ENCODE results near the gene DHRS13.
"Not testable (repeated sequence)": the region's sequence is repeated elsewhere in the genome, so short reads cannot be mapped to it uniquely, and the experiment has no call there.

The DHRS13 gene

DNA sequence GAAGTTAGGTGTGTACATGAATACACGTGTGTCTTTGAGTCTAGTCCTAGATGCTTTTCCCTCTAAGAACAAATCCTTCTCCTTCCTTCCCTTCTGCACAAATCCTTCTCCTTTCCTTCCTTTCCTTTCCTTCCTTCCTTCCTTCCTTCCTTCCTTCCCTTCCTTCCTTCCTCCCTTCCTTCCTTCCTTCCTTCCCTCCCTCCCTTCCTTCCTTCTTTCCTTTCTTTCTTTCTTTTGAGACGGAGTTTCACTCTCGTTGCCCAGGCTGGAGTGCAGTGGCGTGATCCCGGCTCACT lies 615 bp upstream of the DHRS13 start:
- not testable (repeated sequence) for DNase-seq (ENCODE audit: low spot score)

DNA sequence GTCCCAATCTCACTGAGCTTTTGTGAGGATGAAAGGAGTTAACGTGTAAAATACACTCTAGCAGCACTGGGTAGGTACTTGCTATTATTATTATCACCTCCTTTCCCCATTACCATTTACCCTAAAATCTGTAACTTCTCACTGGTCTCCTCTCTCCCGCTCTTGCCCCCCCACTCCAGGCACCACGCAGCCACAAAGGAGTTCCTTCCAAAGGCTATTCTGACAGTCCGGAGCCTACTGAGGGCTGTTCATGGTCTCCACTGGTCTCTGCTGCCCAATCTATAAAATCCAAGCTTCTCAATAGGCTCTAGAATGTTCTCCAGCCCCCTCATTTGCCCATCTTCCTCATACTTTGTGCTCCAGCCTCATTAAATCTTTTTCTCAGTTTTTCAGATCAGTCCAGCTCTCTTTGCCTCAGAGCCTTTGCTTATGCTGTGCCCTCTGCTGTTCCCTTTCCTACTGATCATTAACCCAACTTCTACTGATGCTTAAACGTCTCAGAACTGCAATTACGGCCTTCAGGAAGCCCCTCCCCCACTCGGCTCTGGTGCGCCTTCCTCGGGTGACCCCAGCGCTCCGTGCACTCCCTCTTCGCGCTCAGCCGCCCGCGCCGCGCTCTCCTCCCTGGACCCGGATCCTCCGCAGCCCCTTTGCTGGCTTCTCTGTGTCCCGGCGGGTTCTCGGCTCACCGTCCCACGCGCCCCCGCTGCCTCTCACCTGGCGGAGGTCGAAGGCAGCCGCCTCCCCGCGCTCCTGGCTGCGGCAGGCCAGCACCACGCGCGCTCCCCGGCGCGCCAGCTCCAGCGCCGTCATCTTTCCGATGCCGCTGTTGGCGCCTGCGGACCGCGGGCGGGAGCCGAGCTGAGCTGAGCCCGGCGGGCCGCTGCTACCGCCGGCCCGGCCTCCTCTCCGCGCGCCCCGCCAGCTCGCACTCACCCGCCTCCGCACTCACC lies 737 bp downstream of the DHRS13 start:
- peak; percentile 55 for DNase-seq (ENCODE audit: low spot score)

DNA sequence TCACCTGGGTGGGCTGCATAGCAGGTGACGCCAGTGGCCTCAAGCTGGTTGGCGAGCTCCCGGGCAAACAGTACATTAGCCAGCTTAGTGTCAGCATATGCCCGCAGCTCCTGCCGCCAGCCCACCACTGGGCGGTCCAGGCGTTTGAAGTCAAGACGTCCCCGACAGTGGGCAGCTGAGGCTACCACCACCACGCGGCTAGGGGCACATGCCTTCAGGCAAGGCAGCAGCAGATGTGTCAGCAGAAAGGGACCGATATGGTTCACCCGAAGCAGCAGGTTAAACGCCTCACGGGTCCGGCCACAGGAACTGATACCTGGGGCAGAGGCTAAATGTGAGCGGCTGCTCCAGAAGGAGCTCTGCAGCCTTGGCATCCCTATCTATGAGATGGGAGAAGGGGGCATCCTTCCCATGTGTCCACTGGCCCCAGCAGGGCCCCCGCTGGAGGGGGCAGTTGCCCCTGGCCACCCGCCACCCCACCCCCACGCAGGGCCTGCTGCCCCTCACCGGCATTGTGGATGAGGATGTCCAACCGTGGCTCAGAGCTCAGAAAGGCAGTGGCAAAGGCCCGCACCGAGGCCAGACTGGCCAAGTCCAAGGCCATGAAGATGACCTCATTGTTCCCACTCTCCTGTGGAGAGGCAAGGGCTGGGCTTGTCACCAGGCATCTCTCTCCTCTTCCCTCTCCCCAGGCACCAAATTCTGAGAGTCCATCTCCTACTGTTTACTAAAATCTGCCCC lies 1.7 kb downstream of the DHRS13 start:
- no peak for DNase-seq (ENCODE audit: low spot score)

DNA sequence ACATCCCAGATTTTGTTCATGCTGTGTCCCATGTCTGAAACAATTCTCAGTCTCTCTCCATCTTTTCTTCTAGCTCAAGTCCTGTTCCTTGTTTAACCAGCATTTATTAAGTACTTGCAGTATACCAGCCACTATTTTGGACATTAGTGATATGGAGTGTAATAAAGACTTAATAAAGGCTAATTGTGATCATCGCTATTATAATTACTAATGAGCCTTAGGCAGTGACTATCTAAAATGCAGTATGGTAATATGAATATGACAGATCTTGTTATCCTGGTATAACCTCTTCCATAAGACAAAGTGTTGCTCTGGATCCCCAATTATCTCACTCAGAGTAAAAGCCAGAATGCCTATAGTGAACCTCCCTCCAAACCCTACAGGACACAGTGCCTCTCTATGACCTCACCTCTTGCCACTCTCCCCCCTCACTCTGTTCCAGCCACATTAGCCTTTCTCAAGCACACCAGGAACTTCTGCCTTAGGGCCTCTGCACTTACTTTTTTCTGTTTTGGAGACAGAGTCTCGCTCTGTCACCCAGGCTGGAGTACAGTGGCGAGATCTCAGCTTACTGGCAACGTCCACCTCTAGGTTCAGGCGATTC lies 3.6 kb downstream of the DHRS13 start:
- no peak for DNase-seq (ENCODE audit: low spot score)

DNA sequence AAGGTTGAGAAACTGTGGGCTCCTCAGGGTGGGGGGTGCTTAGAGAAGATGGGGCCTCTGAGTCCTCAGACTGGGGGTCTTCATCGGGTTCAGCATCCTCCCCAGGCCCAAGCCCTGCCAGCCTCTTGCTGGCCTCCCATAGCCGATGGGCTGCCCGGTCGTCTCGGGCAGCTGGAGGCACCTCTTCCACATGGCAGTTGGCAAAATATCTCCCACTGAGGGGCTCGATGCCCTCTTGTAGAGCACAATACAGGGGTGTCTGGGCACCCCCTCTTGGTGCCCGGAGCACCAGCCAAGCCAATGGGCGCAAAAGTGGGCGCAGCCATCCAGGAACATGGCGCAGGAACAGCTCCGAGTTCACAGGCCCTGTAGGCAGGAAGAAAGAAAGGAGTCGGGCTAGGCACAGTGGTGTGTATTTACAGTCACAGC lies 4.3 kb downstream of the DHRS13 start:
- DNase-seq (ENCODE audit: low spot score): no peak

DNA sequence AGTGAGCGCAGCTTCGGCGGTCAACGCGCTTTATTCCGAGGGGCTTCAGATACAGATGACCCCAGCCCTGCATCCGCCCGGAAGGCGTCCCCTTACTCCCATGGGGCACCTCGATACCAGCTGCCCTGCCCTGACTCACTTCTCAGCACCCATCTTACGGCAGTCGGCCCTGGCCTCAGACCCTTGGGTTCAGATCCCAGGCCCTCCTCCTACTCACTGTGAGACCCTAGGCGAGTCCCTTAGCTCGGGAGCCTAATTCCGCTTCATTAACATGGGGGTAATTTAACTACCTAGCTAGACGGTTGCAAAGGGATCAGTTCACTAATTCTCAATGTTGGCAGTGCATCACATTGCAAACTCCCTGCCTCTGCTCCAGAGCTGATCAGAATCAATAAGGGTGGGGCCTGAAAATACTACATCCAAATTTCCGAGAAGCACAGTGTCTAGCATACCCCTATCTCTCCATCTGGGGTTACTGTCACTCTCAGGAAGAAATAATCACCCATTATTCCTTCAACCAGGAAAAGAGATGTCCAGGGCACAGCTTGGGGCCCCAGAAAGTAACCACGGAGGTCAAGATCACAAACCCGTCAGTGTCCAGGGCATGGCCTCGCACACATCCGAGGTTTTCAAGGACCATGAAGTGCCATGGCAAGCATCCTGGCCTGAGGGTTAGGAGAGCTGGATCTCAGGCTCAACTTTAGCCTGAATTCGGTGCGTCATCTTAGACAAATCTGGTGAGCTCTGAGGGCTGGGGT lies 4.9 kb downstream of the DHRS13 start:
- DNase-seq (ENCODE audit: low spot score): no peak

DNA sequence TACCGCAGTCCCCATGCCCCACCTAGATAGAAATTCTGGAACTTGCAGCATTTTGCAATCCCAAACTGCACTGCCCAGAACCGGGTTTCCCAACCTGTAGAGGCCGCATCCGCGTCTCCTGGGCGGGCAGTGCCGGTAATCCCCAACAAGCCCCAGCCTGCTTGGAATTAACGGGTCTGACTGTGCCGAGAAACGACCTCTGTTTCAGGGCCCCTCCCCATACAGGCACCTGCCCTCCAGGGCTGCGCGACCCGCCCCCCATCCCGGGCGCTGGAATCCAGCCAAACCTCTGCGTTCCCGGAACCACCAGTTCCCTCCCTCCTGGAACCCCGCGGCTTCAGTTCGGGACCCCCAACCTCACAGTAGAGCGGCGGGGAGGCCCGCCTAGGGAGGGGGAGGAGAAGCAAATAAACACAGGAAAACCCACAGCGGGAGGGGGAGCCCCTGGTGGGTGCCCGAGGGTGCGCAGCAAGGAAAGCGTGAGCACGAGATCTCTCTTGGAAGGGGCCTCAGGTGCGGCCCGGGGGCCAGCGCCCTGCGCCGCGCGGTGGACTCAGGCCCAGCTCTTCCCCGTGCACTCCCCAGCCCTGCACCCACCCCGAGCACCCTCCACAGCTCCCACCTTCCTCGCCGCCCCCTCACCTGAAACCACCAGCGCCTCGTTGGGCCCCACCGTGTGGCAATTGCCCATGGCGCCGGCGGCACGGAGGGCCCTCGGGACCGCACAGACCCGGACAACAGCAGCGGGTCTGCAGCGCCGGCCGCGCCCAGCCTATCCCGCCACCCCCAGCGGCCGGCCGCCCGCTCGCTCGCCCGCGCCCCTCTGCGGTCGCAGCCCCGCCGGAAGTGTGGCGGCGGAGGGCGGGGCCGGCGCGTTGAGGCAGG lies 5.8 kb downstream of the DHRS13 start, which contains the start of gene FLOT2:
TSS of gene FLOT2 (minus strand) at position 850 of the 885 bp plus-strand sequence. CDS start at position 691, 159 bp downstream.
- DNase-seq (ENCODE audit: low spot score): peak; percentile 64

DNA sequence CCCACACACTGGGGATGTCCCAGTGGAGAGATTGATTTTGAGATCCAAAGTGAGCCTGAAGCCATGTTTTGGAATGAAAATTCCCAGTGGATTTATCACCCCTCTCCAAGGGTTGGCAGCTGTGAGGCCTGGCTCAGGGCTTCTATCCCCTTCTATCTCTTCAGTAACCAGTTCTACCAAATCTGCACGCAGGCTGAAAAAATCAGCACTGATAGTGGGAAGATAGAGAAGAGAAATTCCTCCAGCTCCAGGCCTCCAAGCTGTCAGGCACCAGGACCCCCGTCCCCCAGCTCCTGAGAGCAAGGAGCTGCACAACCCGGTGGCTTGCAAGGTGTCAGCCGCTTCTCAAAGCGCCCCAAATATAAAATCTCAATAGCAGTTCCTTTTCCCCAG lies 6.4 kb downstream of the DHRS13 start:
- DNase-seq (ENCODE audit: low spot score): no peak

DNA sequence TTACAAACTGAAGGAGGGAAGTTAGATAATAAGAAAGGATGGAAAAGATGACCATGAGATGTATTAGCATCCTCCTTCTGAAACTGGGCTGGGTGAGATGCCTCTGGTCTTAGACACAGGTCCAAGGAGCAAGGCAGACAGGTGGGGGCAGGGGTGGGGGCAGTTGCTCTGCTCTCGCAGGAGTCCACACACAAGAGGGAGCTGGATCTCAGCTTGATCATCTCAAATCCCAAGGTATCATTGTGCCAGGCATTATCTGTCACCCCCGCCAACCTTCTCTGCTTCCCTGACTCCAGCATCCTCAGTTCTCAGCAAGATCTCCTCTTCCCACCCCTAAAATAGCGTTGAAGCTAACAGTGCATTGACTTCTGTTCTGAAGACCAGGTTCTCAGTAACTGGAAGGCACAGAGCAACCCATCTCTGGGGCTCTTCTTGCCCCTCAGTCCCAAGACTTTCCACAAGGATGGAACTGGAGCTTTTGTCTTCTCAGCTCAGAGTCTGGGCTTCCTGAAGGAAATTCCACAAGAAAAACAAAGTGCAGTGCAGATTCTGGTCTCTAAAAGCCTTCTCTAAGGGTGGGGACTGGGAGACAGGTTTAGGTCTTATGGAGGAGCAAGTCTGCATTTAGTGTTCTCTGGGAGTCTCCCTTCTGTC lies 7.0 kb downstream of the DHRS13 start:
- DNase-seq (ENCODE audit: low spot score): no peak

DNA sequence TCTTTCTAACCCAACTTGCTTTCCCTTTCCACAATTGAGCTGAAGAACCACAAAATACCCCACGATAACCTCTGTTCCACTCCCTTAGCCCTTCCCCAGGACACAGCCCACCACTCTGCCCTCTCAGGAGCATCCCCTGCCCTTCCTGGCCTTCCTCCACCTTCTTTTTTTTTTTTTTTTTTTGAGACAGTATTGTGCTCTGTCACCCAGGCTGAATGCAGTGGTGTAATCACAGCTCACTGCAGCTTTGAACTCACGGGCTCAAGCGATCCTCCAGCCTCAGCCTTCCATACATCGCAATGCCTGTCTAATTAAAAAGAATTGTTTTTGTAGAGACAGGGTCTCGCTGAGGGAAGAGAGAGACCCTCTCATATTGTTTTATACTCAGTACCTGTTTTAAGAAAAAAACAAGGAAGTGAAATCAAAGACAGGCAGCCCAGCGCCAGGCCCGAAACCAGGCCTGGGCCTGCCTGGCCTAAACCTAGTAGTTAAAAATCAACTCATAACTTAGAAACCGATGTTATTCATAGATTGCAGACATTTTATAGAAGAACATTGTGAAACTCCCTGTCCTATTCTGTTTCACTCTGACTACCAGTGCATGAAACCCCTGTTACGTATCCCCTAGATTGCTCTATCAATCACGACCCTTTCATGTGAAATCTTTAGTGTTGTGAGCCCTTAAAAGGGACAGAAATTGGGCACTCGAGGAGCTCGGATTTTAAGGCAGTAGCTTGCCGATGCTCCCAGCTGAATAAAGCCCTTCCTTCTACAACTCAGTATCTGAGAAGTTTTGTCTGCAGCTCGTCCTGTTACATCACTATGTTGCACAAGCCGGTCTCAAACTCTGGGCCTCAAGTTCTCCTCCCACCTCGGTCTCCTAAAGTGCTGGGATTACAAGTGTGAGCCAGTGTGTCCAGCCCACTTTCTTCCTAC lies 9.4 kb downstream of the DHRS13 start:
- DNase-seq (ENCODE audit: low spot score): not testable (repeated sequence)

DNA sequence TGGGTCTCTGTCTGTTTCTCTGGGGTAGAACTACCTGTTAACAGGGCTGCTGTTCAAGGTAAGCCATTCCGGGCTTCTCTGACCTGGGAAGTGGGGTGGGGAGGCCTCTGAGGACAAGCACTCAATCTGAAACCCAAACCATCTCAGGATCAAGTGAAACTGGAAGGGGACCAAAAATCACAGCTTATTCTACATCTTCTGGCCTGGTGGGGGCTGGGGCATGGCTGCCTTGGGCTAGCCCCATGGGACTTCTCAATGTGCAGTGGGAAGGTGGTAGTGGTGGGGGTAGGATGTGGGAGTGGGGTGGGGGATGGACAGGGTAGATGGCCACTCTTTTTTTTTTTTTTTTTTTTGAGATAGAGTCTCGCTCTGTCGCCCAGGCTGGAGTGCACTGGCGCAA lies 10.9 kb downstream of the DHRS13 start:
- DNase-seq (ENCODE audit: low spot score): no peak

DNA sequence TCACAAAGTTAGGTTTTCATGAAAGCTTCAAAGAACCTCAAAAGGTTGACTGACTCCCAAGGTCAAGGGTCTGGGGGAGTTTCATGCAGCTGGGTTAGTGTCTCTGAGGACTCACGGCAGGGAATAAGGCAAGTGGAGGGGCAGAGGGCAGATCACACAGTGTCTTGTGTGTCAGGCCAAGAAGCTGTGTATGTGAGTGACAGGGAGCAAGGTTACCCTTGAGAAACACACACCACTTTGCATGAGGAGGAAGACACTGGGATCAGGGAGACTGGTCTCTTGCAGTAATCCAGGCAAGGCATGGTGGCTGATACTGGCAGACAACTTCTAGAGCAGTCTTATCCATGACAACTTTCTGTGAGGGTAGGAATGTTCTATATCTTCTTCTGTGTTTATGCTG lies 11.7 kb downstream of the DHRS13 start:
- DNase-seq (ENCODE audit: low spot score): no peak

DNA sequence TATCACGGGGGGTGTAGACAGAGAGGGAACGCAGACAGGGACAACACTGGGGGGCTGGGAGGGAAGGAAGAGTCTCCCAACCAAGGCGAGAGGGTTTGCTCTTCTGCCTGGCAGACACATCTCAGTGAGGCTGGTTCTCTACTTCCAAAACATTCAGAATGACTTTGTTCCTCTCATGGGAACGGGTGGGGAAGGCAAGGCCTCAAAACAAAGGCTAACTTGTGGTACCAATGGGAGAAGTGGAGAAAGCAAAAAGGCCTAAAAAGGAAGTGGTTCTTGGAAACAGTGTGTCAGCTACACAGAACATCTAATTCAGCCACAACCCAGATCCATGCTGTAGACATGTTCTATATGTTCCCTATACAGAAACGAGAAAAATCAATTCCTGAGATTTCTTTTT lies 12.9 kb downstream of the DHRS13 start:
- no peak for DNase-seq (ENCODE audit: low spot score)

DNA sequence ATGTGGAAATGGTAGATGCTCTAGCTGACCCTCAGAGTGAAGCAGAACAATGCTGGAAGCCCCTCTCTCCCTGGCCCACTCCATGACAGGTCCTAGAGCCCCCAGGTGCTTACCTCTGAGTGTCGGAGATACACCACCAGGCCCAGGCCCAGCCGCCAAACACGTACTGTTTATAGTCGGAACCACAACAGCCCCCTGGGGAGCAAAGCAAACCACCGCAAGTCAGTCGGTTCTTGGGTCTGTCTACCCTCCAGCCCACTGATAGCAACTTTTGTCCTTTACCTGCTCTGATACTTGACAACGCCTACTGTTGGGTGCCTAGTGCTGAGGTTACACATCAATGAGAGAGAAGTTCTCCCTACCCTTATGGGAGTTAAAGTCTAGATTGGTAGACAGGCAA lies 14.0 kb downstream of the DHRS13 start:
- no peak for DNase-seq (ENCODE audit: low spot score)

DNA sequence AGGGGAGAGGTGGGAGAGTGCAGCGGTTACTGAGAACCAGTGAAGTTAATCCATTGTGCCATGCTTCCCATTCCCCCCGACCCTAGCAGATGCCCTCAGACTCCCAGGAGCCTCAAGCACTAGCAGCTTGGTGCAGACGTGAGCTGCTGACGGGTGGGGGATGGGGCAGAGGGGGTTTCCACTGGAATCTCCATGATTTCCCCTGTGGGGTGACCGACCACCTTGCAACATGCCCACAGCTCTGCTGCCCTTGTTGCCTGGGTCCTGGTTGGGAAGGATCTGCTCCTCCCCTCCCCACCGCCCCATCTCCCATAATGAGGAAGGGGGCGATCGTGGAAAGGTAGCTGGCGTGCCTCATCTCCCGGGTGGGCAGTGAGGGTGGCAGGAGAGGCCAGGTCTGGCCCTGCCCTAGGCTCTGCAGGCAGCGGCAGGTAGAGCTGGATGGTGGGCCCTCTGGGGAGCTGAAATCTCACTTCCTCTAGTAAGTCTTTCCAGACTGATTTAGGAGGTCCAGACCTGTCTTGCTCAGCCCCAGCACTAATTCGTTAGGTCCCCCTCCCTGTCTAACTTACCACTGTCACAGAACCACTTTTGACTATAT lies 14.9 kb downstream of the DHRS13 start:
- no peak for DNase-seq (ENCODE audit: low spot score)

DNA sequence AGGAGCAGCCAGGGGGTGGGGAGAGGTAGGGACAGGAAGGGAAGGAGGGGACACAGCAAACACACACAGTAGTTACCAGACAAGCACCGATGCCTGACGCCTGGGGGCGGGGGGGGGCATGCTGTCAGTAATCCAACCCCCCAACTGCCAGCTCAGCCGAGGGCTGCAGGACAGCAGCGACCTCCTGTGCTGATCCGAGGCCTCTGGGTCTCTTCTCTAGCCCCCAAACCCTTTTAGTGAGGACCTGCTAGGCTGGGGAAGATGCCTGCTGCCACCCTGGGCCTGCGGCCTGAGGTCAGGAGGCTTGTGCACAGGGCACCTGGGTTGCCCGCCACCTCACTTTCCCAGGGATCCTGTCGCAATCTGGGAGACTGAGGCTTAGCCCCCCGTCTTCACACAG lies 16.9 kb downstream of the DHRS13 start:
- no peak for DNase-seq (ENCODE audit: low spot score)

DNA sequence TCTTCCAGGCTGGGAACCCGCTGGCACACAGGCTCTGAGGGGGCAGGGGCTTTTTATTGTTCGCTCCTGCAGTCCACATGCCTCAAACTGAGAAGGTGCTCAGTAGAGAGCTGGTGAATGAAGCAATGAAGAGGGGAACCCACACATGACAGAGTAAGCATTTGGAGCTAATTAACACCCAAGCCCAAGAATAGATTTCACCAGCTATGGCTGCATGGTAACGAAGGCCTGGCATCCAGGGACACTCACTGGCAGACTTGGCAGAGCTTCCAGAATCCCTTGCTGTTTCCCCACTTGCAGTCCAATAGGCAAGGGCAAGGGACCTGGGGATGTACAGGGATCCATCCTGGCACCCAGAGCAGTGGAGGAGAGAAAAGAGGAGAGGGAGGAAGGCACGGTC lies 17.5 kb downstream of the DHRS13 start:
- DNase-seq (ENCODE audit: low spot score): no peak

DNA sequence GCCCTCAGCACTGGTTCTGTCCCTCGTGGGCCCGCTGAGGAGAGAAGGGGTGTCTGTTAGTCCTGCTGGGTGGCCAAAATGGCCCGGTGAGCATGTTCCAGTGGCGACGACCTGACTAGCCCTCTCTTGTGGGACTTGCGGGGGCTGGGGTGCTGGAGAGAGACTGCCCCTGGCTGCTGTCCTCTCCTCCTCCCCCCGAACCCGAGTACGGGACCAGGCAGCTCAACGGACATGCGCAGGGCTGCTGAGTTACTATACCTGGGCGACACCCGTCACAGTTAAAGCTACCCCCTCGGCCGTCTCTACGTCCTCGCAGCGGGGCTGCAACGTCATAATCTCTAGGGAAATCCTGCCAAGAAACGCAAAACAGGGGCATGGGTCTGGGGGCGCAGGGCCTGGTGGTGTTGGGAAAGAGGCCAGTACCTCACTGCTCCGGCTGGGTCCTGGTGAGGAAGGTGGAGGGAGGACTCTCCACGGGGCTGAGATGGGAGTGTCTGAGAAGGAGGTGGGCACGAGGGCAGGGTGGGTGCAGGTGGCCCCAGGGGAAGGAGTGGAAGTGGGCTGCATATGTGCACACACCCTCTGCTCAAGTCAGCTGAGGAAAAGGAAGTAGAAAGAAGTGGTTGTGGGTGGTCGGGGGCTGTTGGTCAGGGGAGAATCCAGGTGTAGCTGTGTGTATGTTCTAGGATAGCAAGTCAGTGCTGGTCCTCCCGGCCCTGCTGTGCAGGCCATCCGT lies 18.7 kb downstream of the DHRS13 start:
- DNase-seq (ENCODE audit: low spot score): no peak
